Brain microvascular endothelial cell (primary cell): ENCODE data around the gene AMY1B.
"Not testable (repeated sequence)": the region's sequence is repeated elsewhere in the genome, so short reads cannot be mapped to it uniquely, and the experiment has no call there.

Source experiments
- DNase-seq: peaks from one replicate; pipeline ENCODE4 v3.0.0-alpha.2; 2020
- H3K27ac ChIP-seq: fragments of 250-450 bp; sonication (Bioruptor Pico); 2 replicates; pipeline ENCODE4 v1.5.1; 2020; ENCODE audit warnings: mild to moderate bottlenecking, moderate library complexity
- H3K27me3 ChIP-seq: fragments of 250-450 bp; sonication (Bioruptor Pico); replicated peaks from 2 replicates; pipeline ENCODE4 v1.5.1; 2020; ENCODE audit warnings: mild to moderate bottlenecking
- H3K36me3 ChIP-seq: fragments of 250-450 bp; sonication (Bioruptor Pico); replicated peaks from 2 replicates; pipeline ENCODE4 v1.5.1; 2020; ENCODE audit warnings: mild to moderate bottlenecking
- H3K4me3 ChIP-seq: 2 replicates; pipeline ENCODE4 v1.5.1; 2011; ENCODE audit warnings: low read depth, mild to moderate bottlenecking, control low read depth, low read length, moderate library complexity
- in situ Hi-C: cut with HindIII; loops from 2 replicates; pipeline ENCODE4 v1.10.0; 2017; ENCODE audit warnings: low sequenced_read_pairs, low pct_ligation_motif_present

The AMY1B gene

GRCh38 chr1:103696110-103696509 is at the start of gene AMY1B:
AMY1B (minus strand) TSS chr1:103696210; CDS start chr1:103695639, 571 bp downstream.
- in situ Hi-C loops, H3K36me3 ChIP-seq, DNase-seq, H3K4me3 ChIP-seq, H3K27me3 ChIP-seq, H3K27ac ChIP-seq: not testable (repeated sequence)

GRCh38 chr1:103745040-103745439 is 49.0 kb upstream of the AMY1B start:
- H3K36me3 ChIP-seq, H3K27me3 ChIP-seq, H3K27ac ChIP-seq, DNase-seq, H3K4me3 ChIP-seq, in situ Hi-C loops: not testable (repeated sequence)

- DNase-seq, H3K36me3 ChIP-seq, in situ Hi-C loops, H3K27me3 ChIP-seq, H3K4me3 ChIP-seq, H3K27ac ChIP-seq: not testable (repeated sequence)
Observed at GRCh38 chr1:103744449-103744848, 48.4 kb upstream of the AMY1B start.

DNA sequence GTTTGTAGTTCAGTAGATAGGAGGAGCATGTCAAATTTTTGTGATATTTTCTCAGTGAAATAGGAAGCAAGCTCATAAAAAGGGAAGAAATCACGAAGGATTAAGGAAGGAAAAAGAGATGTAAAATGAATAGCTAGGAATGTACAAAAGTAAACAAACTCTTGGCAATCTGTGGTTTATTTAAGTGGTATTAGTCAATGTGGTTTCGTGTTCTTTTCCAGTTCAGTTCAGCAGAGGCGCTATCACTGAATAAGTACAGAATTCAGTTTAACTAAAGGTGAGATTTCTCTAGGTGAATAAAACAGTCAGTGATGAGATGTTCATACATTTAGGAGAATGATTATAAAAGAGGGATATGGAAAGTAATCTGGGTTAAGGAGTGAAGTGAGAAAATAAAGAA is 42.0 kb upstream of the AMY1B start:
- in situ Hi-C loops, H3K4me3 ChIP-seq, H3K27me3 ChIP-seq, H3K36me3 ChIP-seq, DNase-seq, H3K27ac ChIP-seq: not testable (repeated sequence)

GRCh38 chr1:103735334-103735733 is 39.3 kb upstream of the AMY1B start:
- in situ Hi-C loops, H3K27ac ChIP-seq, H3K36me3 ChIP-seq, H3K4me3 ChIP-seq, DNase-seq, H3K27me3 ChIP-seq: not testable (repeated sequence)

DNA sequence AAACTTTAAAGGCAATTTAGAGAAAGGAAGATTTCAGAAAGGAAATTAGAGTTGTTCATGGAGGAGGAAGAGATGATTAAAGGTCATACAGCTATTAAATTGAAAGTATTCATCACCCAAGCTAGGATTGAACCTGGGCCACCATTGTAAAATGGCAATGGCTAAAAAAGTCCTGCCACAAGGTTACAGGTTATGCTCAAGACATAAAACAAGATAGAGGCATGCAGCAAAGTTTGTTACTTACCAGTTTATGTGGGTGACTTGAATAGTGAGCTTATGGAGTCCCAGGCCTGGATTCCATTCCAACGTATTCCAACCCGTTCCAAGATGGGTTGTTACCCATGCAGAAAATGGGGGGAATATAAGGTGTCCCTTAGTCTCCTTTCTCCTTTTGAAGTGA is 25.5 kb upstream of the AMY1B start:
- H3K36me3 ChIP-seq, H3K27me3 ChIP-seq, H3K27ac ChIP-seq, H3K4me3 ChIP-seq, DNase-seq, in situ Hi-C loops: not testable (repeated sequence)

DNA sequence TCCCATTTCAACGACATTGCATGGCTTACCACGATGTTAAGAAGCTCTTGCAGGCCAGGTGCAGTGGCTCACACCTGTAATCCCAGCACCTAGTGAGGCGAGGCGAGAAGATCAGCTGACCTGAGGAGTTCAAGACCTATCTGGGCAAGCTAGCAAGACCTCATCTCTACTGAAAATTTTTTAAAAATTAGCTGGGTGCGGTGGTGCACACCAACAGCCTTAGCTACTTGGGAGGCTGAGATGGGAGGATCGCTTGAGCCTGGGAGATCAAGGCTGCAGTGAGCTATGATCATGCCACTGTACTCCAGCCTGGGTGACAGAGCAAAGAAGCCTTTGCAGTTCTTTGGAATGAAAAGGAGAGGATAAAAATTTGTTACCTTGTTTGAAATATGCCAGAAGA is 21.4 kb upstream of the AMY1B start:
- H3K4me3 ChIP-seq, in situ Hi-C loops, H3K27ac ChIP-seq, DNase-seq, H3K27me3 ChIP-seq, H3K36me3 ChIP-seq: not testable (repeated sequence)

DNA sequence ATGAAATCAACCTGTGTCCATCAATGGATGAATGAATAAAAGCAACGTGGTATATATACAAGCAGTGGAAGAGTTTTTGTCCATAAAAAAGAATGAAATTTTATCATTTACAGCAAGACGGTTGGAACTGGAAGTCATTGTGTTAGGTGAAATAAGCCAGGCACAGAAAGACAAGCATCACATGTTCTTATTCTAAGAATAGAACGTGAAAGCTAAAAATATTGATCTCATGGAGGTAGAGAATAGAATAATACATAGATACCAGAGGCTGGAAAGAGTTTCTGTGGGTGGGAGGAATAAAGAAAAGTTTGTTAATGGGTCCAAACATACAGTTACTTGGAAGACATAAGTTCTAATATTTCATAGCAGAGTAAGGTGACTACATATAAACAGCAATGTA is 14.4 kb upstream of the AMY1B start:
- H3K36me3 ChIP-seq, H3K27me3 ChIP-seq, DNase-seq, H3K27ac ChIP-seq, in situ Hi-C loops, H3K4me3 ChIP-seq: not testable (repeated sequence)

GRCh38 chr1:103707670-103708069 is 11.7 kb upstream of the AMY1B start:
- H3K27ac ChIP-seq, DNase-seq, H3K36me3 ChIP-seq, H3K4me3 ChIP-seq, H3K27me3 ChIP-seq, in situ Hi-C loops: not testable (repeated sequence)

DNA sequence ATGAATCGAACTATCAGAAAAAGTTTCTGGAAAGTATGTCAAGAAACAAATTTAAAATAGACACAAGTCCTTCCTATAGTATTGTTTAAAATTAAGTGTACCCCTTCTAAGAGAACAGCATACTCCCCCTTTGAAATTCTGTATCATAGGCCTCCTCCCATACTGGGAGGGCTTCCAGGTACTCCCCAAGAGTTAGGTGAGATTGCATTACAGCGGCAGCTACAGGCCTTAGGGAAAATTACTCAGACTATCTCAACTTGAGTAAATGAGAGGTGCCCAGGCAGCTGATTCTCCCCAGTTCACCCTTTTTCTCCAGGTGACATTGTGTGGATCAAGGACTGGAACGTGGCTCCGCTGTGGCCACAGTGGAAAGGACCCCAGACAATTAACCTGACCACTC is 5.2 kb upstream of the AMY1B start:
- H3K36me3 ChIP-seq, DNase-seq, H3K27me3 ChIP-seq, in situ Hi-C loops, H3K4me3 ChIP-seq, H3K27ac ChIP-seq: not testable (repeated sequence)

- in situ Hi-C loops = not testable (repeated sequence)
Observed at GRCh38 chr1:103700669-103701068, 4.7 kb upstream of the AMY1B start.

GRCh38 chr1:103697430-103697829 is 1.4 kb upstream of the AMY1B start:
- in situ Hi-C loops, H3K4me3 ChIP-seq, H3K27ac ChIP-seq, H3K27me3 ChIP-seq, H3K36me3 ChIP-seq, DNase-seq: not testable (repeated sequence)

More at GRCh38 chr1:103700669-103701068, 4.7 kb upstream of the AMY1B start:
- not testable (repeated sequence) for H3K27ac ChIP-seq, H3K4me3 ChIP-seq, H3K36me3 ChIP-seq, H3K27me3 ChIP-seq, DNase-seq

- DNase-seq, H3K4me3 ChIP-seq, H3K27me3 ChIP-seq, in situ Hi-C loops, H3K27ac ChIP-seq, H3K36me3 ChIP-seq: not testable (repeated sequence)
Observed at GRCh38 chr1:103676335-103676734, 19.7 kb downstream of the AMY1B start.

GRCh38 chr1:103655460-103655859 is 40.5 kb downstream of the AMY1B start, which contains the start of gene AMY1A:
AMY1A (plus strand) TSS chr1:103655760; CDS start chr1:103656331, 571 bp downstream.
- H3K27me3 ChIP-seq, H3K4me3 ChIP-seq, DNase-seq, H3K27ac ChIP-seq, H3K36me3 ChIP-seq, in situ Hi-C loops: not testable (repeated sequence)

GRCh38 chr1:103654133-103654532 is 41.9 kb downstream of the AMY1B start:
- H3K36me3 ChIP-seq, in situ Hi-C loops, DNase-seq, H3K27ac ChIP-seq, H3K27me3 ChIP-seq, H3K4me3 ChIP-seq: not testable (repeated sequence)

- DNase-seq, in situ Hi-C loops: not testable (repeated sequence)
Observed at GRCh38 chr1:103650889-103651288, 45.1 kb downstream of the AMY1B start.

More at GRCh38 chr1:103650889-103651288, 45.1 kb downstream of the AMY1B start:
- not testable (repeated sequence) for H3K27ac ChIP-seq, H3K27me3 ChIP-seq, H3K36me3 ChIP-seq, H3K4me3 ChIP-seq
